Hippocampal formation (tissue), 2 donors: ENCODE data around the gene GLRX.

Experiments used
- DNase-seq, 2 donors: peaks; one replicate each; lab custom pipeline; 2025; lab: John Stamatoyannopoulos, UW

The GLRX gene, protein sequence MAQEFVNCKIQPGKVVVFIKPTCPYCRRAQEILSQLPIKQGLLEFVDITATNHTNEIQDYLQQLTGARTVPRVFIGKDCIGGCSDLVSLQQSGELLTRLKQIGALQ

DNA sequence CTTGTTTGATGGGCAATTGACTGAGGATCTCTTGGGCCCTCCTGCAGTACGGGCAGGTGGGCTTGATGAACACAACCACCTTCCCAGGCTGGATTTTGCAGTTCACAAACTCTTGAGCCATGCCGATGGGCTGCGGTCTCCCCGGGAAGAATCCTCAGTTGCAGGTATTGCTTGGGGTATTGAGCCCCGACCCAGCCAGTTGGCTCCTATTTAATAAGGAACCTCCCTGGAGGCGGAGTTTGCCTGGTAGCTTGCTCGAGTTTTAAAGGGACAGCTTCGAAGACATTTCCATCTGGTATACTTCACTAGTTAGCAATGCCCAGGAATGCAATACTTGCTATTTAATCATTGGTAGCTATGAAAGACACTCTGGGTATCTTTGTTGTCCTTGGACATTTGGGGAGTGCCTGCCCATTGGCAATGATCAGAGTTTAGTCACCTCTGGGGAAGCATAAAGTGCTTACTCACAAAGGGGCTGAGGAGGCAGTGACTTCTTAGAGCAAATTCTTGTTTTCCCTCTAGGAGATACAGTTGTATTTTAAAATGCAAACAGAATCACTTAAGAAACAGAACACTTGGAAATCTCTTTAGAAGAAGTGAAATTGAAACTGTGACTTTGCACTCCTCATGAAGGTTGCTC lies at the start of gene GLRX:
Gene GLRX, minus strand, starts transcription at position 185 of the 640 bp plus-strand sequence. Its CDS starts 64 bp downstream, at position 121.
- peak; percentile 53 to 64 for DNase-seq

- no peak for DNase-seq
These were observed 48.8 kb upstream of the GLRX start for GRCh38 chr5:95871146-95871806.

DNA sequence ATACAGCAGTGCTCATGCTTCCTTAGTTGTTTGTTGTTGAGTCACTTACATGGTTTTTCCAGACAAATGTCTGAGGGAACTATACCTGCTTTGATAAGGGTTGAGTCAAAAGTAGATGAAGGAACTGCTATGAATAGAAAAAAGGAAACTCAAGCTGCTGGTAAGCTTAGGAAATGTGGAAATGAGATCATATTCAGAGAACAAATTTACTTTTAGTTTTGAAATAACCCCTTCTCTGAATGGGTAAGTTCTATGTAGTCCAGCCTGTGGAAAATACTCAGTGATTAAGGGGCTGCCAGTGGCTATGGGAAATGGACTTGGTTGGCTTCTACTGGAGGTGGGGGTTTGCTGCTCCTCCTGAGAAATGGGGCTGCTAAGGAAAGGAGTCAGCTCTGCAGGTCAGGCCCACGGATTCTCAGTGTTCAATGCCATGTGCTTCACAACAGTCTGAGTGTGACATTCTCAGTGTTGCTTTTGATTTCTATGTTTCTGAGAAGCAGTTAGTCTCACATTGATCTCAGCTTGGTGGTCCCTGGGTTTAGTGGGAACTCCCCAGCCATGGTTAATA lies 47.7 kb upstream of the GLRX start:
- DNase-seq = no peak

DNA sequence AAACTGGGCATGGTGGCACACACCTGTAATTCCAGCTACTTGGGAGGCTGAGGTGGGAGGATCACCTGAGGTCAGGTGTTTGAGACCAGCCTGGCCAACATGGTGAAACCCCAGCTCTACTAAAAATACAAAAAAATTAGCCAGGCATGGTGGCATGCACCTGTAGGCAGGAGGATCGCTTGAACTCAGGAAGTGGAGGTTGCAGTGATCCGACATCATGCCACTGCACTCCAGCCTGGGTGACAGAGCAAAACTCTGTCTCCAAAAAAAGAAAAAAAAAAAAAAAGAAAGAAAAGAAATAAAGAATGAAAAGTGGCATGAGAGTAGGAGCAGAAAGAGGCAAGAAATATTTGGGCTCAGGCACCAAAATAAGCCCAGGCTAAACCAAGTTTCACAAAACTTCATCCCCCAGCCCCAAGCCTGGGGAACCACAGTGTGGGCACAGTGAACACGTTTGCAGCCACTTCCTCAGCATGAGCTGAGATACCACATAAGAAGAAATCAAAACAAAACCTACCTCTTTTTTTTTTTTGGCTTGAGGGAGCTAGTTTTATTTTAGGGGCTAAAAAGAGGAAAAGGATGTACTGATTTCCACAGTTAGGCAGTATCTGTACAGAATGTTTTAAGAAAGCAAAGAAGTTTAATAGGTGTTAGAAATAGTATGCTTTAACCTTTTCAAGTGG lies 46.8 kb upstream of the GLRX start:
- peak in 1 of 2 donors; percentile 11 for DNase-seq

DNA sequence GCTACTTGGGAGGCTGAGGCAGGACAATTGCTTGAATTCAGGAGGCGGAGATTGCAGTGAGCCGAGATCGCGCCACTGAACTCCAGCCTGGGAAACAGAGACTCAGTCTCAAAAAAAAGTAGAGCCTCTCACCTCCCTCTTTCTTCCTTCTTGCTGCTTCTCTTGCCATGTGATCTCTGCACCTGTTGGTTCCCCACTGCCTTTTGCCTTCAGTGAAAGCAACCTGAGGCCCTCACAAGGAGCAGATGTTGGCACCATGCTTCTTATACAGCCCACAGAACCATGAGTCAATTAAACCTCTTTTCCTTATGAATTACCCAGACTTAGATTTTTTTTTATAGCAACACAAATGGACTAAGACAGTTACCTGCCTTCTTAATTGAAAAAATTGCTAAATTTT lies 45.6 kb upstream of the GLRX start:
- no peak for DNase-seq

DNA sequence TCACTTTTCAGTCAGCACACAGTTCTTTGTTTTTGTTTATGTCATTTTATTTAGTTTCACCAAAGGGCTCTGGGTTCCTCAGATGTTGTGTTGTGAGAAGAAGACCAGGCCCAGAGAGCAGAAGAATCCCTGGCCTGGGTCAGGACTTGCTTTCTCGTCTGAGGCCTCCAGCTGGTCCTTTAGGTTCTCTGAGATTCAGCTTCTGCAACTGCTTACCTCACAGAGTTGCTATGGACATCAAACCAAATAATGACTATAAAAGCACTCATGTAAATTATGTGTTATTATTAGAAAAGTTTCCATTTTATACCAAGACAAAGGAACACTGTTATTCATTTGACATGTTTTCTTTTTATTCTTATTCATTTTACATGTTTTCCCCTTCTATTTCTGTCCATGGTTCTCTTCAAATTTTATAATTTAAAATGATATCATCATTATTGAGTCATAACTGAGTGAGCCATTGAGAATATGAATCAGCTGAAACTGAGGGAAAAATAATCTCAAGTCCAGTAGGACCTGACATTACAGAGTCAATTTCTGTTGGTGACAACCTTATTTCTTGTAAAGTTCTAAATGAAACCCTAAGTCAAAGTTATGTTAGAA lies 44.0 kb upstream of the GLRX start:
- DNase-seq = no peak

GRCh38 chr5:95864944-95865504 lies 42.5 kb upstream of the GLRX start:
- DNase-seq = no peak

GRCh38 chr5:95864456-95864855 lies 41.9 kb upstream of the GLRX start:
- no peak for DNase-seq

DNA sequence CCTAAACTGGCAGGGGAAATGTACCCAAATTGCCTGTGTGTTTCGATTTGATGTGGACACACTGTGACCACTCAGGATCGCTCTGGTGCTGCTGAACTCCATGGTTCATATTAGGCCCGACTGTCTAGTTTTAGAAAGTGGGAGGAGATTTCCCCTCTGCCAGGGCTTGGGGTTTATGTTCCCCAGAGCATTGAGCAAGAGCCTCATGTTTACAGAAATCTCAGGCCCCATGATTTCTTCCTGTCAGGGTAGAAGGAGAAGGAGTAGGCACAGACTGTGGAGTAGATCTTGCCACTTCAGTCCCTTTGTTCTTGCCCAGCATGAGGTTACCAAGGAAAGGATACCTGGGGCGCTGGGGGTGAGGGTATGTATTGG lies 40.8 kb upstream of the GLRX start:
- DNase-seq = peak in 1 of 2 donors; percentile 43

DNA sequence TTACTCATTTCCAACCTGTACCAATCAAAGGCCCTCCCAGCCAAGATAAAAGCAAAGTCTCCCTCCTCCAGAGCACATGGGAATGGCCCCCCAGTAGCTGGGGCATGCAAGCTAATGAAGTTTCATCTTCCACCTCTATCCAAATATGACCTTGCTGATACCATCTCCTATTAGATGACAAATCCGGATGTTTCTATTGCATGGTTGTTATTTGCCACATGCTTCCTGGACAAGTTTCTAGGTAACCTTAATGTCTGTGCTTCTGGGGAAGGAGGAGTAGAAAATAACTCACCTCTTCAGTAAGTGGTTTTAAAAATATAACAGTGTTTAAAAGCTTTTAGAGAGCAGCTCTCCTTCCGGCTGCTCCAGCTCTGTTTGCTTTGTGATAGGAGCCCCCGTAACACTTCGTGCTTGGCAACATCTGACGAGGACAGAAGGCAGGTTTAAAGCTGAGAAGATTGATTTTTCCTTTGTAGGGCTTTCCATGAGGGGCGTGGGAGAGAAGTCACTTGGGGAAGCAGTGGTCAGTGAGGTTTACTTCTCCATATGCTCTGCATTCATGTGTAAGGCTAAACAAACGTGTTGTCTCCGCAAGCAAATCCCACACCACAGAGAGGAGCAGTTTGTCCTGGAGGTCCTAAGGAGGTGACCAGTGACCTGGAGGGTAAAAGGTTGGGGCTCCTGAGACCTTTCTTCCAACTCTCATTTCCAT lies 40.3 kb upstream of the GLRX start:
- DNase-seq = no peak

DNA sequence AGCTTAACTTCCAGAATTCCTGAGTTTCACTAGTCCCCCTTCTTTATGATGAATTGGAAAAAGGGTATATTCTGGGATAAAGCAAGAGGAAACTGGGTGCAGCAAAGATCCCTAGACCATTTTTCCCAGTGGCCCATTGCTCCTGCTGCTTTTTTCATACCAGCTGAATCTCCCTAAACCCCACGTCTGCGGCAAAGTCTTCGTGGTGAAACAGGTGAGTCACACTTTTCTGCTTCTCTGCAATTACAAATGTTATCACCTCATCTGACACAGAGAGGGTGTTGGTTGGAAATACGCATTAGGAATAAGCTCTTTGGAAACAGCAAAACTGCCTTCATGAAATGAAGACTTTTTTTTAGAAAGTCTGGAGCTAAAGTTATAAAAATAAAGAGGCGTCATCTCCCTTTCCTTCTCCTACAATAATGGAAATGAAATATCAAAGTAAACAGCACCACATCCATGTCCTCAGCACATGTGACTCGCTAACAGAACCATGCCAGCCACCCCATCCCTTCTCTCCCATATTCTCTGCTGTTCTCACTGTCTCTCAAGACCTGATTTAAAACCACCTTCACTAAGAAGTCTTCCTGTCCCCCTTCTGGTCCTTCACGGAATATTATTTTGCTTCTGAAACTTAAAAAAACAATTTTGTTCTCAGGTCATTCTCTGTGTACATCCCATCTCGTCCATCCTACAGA lies 39.5 kb upstream of the GLRX start:
- no peak for DNase-seq

DNA sequence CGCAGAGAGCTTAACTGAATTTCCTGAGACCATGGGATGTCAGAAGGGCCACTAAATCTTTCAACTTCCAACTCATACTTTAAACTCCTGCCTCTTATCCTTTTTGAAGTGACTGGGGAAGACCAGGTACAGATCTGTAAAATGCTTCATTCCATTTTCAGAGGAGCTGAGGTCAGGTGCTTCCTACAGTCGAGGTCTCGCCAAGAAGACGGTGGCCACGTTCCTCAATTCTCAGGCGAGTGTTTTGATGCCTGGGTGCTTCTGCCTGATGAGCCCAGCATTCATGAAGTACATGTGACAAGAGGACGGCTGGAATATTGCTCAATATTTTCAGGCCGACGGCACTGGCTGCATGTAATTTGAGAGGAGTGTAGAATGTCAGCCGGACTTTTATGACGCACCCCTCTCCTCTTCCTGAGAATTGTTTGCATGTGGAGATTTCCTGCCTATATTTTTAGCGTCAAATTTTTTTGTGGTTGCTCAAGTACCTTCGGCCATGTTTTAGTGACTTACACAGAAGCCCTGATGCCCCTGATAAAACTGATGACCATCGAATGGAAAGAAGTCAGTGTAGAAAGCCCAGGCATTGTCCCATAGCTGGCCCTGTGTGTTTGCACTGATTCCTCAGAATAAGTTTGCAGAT lies 38.8 kb upstream of the GLRX start:
- no peak for DNase-seq

GRCh38 chr5:95859661-95860060 lies 37.1 kb upstream of the GLRX start:
- no peak for DNase-seq

DNA sequence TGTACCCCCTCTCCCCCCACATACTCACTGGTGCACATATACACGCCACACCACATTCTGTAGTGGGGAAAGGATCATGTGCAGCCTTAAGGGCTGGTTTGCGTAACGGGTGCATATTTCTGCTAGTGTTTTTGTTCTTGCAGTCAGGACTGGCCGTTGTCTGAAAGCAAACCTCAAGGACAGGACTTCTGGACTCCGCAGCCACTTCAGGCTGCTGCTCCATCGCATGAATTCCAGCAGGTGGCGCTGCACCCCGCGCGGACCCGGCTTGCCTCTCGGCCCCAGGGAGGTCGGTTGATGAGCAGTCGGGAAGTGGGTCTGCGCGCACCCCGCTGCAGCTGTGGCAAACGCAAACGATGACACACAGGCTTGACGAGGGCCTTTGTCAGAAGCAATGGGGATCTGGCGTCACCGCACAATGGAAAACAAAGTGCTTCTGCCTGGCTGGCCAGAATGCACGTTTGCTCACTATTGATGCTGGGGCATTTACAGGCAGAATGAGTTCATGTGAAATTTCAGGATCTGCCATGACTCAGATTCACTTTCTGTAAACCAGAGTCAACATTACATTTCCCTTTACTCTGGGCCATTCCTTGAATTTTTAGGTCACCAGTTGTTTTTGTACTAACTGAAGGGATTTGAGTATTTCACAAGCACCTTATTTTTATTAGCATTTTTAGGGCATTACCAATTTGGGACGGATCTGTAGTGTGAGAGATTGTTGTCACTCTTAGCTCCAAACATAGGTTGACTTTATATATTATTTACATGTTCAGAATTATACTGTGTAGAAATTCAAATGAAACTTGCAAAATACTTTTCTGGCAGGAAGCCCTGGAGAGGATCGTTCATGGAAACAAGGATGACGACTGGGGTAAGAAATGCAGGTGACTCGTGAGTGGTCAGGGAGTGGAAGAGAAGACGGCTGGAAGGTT lies 36.4 kb upstream of the GLRX start:
- peak; percentile 91 to 97 for DNase-seq

GRCh38 chr5:95858023-95858461 lies 35.5 kb upstream of the GLRX start:
- peak; percentile 27 to 33 for DNase-seq

- no peak for DNase-seq
These were observed 34.8 kb upstream of the GLRX start for GRCh38 chr5:95857185-95857945.

DNA sequence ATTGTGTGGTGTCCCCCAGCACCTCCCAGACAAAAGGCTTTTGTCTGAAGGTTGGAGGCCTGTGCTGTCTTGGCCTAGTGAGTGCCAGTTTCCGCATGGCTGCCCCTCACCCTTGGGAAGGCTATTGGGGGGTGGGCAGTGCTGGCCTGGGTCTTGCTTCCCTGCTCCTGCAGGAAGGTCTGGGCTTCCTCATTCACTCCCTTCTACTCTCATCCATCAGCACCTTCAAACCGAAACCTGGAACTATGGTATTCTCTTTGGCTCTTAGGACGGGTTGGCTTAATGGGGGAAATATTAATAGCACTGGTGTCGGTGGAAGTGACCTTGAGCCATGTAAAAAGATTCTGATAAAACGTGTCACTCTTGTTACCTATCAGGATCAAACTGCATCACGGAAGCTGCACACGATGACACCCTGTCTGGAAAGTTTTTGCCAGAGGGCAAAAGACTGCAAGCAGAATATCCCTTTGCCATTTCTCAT lies 34.0 kb upstream of the GLRX start:
- peak in 1 of 2 donors; percentile 25 for DNase-seq

- DNase-seq = no peak
These were observed 31.0 kb upstream of the GLRX start for GRCh38 chr5:95853490-95853889.
